Endothelial cell of umbilical vein (primary cell): ENCODE results near the gene SPTSSB. TPM values are rescaled to one million over a fixed set of nuclear protein-coding genes. Genes with fewer than 3 reads are reported as not detected.

Experiments
- BruUV-seq: library from RNA; stranded (reverse); fragments of 400-500 nt; replicated peaks from 2 replicates; lab custom pipeline; 2021; lab: Mats Ljungman, UMichigan
- CTCF ChIA-PET: fragments of 300-600, 350-600 bp; sonication (Branson Sonifier 250); formaldehyde crosslinking; loops from one replicate; lab custom pipeline; 2021; ENCODE audit warnings: antibody characterized with exemption, inconsistent platforms; lab: Charles Lee
- POLR2A ChIA-PET: fragments of 300-600, 350-600 bp; sonication (Branson Sonifier 250); formaldehyde crosslinking; loops from one replicate; lab custom pipeline; 2021; ENCODE audit warnings: antibody characterized with exemption, inconsistent platforms; lab: Charles Lee
- DNase-seq: peaks from one replicate; pipeline ENCODE4 v3.0.0-alpha.2; 2011; ENCODE audit warnings: low read depth, low spot score
- FAIRE-seq: peaks from 2 replicates; lab custom pipeline; 2011; peaks lifted over from hg19 to GRCh38; lab: Jason Lieb, UNC
- H2AFZ ChIP-seq: 2 replicates; pipeline ENCODE4 v1.6.0; 2012; ENCODE audit warnings: low read depth, low read length, control low read depth, inconsistent platforms
- H3K27ac ChIP-seq: 2 replicates; pipeline ENCODE4 v1.5.1; 2011; ENCODE audit warnings: low read depth, mild to moderate bottlenecking, control low read depth, low read length, moderate library complexity; ENCODE audit not compliant: insufficient read depth
- H3K27me3 ChIP-seq, 2 experiments: 2 replicates each; pipeline versions ENCODE4 v1.6.0 to v1.6.1; 2011; ENCODE audit warnings: low read length in 2 of 2, mixed read lengths in 1 of 2; ENCODE audit not compliant: control insufficient read depth in 2 of 2, insufficient read depth in 2 of 2
- H3K36me3 ChIP-seq, 2 experiments: 2 replicates in 1 of 2; 3 replicates in 1 of 2; pipeline ENCODE4 v1.5.1; 2011; ENCODE audit warnings: low read length in 2 of 2, mild to moderate bottlenecking in 1 of 2, moderate library complexity in 1 of 2; ENCODE audit not compliant: control insufficient read depth in 2 of 2, insufficient read depth in 2 of 2; ENCODE audit errors: extremely low read depth in 1 of 2
- H3K4me1 ChIP-seq: 3 replicates; pipeline ENCODE4 v1.5.1; 2011; ENCODE audit warnings: mild to moderate bottlenecking, low read length; ENCODE audit not compliant: control insufficient read depth, insufficient read depth; ENCODE audit errors: extremely low read depth
- H3K4me2 ChIP-seq: 2 replicates; pipeline ENCODE4 v1.6.1; 2011; ENCODE audit warnings: low read length, control low read depth, mixed read lengths; ENCODE audit not compliant: insufficient read depth
- H3K4me3 ChIP-seq, 3 experiments: fragments of 200-600 bp in 1 of 3; sonication (generic), shearing (Covaris generic) in 1 of 3; replicated peaks in 1 of 3; 2 replicates each; pipeline ENCODE4 v1.5.1; 2011 to 2016; ENCODE audit warnings: control low read depth in 3 of 3, low read length in 3 of 3, mild to moderate bottlenecking in 2 of 3, inconsistent platforms in 1 of 3, low read depth in 1 of 3, moderate library complexity in 1 of 3; ENCODE audit not compliant: insufficient read depth in 1 of 3
- H3K79me2 ChIP-seq: 2 replicates; pipeline ENCODE4 v1.6.0; 2012; ENCODE audit warnings: low read length, inconsistent platforms; ENCODE audit not compliant: control insufficient read depth, insufficient read depth
- H3K9ac ChIP-seq: replicated peaks from 2 replicates; pipeline ENCODE3; 2011; ENCODE audit warnings: low read length, control low read depth; ENCODE audit not compliant: insufficient read depth; ENCODE audit errors: extremely low read depth
- H3K9me1 ChIP-seq: replicated peaks from 3 replicates; pipeline ENCODE4 v1.6.0; 2011; ENCODE audit warnings: mild to moderate bottlenecking, low read length; ENCODE audit not compliant: control insufficient read depth, insufficient read depth; ENCODE audit errors: extremely low read depth
- H3K9me3 ChIP-seq: replicated peaks from 2 replicates; pipeline ENCODE4 v1.5.1; 2012; ENCODE audit warnings: low read length, inconsistent platforms; ENCODE audit not compliant: control insufficient read depth, insufficient read depth
- H4K20me1 ChIP-seq: replicated peaks from 2 replicates; pipeline ENCODE3; 2011; ENCODE audit warnings: mild to moderate bottlenecking, low read length; ENCODE audit not compliant: control insufficient read depth, insufficient read depth; ENCODE audit errors: extremely low read depth
- EZH2 ChIP-seq: IDR thresholded peaks from 2 replicates; pipeline ENCODE4 v1.6.1; 2012; ENCODE audit warnings: borderline replicate concordance, low read depth, mild to moderate bottlenecking, moderate library complexity, low read length, inconsistent platforms; ENCODE audit not compliant: severe bottlenecking
- FOS ChIP-seq: IDR thresholded peaks from 2 replicates; pipeline ENCODE4 v1.6.1; 2011; ENCODE audit warnings: mild to moderate bottlenecking, low read length, moderate library complexity, borderline replicate concordance; ENCODE audit not compliant: insufficient read depth
- GATA2 ChIP-seq: IDR thresholded peaks from 2 replicates; pipeline ENCODE4 v1.7.0; 2011; ENCODE audit warnings: low read depth, mild to moderate bottlenecking, moderate library complexity, mixed read lengths, low read length; ENCODE audit not compliant: insufficient read length, insufficient read depth
- JUN ChIP-seq: IDR thresholded peaks from 2 replicates; pipeline ENCODE4 v1.6.1; 2011; ENCODE audit warnings: borderline replicate concordance, low read depth; ENCODE audit not compliant: insufficient read length, insufficient read depth
- MYC ChIP-seq: IDR thresholded peaks from one replicate; pipeline ENCODE4 v1.6.1; 2011; ENCODE audit warnings: mild to moderate bottlenecking, low read depth, low read length
- POLR2A ChIP-seq: IDR thresholded peaks from 2 replicates; pipeline ENCODE4 v1.6.1; 2012; ENCODE audit warnings: low read depth, mild to moderate bottlenecking, control low read depth, low read length
- POLR2AphosphoS5 ChIP-seq: IDR thresholded peaks from 2 replicates; pipeline ENCODE4 v1.6.1; 2012; ENCODE audit warnings: low read depth, mild to moderate bottlenecking, control low read depth, low read length, moderate library complexity; ENCODE audit not compliant: insufficient read depth
- dilution Hi-C: fragments of 300-500 bp; cut with MboI; formaldehyde crosslinking; loops from one replicate; pipeline ENCODE4 v1.15.0; 2019; ENCODE audit warnings: low sequenced_read_pairs; ENCODE audit not compliant: extremely low pct_ligation_motif_present
- intact Hi-C: fragments of 100-400 bp; cut with micrococcal nuclease; formaldehyde crosslinking; loops from one replicate; pipeline ENCODE4 v1.10.0; 2022
- polyA plus RNA-seq, 4 experiments: library from polyadenylated mRNA; depleted of rRNA in 3 of 4; stranded (reverse) in 3 of 4; unstranded in 1 of 4; fragments of >200 nt; gene quantifications; 2 replicates each; pipeline versions ENCODE4 v1.2.1 to v1.2.3, GENCODE V29; 2011 to 2012; ENCODE audit warnings: missing spikeins in 1 of 4
- total RNA-seq: library from RNA; stranded (reverse); gene quantifications from 2 replicates; pipeline ENCODE4 v1.2.3, GENCODE V29; 2021
- TF ChIP-seq, protein P1 (sequence below), 2 donors: IDR thresholded peaks; 1 replicate in 1 of 2; 2 replicates in 1 of 2; pipeline ENCODE4 v1.5.1; 2011; ENCODE audit warnings: low read length in 2 of 2, mild to moderate bottlenecking in 2 of 2, moderate library complexity in 2 of 2, control low read depth in 1 of 2, inconsistent platforms in 1 of 2, low read depth in 1 of 2; ENCODE audit not compliant: insufficient read depth in 1 of 2; ENCODE audit errors: extremely low read depth in 1 of 2
- TF ChIP-seq, protein P2 (sequence below): IDR thresholded peaks from 2 replicates; pipeline ENCODE4 v1.6.1; 2011; ENCODE audit not compliant: insufficient read depth, insufficient read length

SPTSSB gene
- total and polyA plus RNA-seq, 2 donors (not counting 3 experiments of a cell fraction or from before 2014, with no cell fraction given): not detected

GRCh38 chr3:161342629-161343028 is 28.7 kb downstream of the SPTSSB start:
- H3K9me1 ChIP-seq: no peaks in the 10 kb centered on the region
- CTCF ChIA-PET: no interaction called here
- H3K36me3 ChIP-seq: no peaks in the 10 kb centered on the region
- FAIRE-seq: no peak
- POLR2A ChIA-PET: no interaction called here
- no peaks in the 10 kb centered on the region for H3K79me2 ChIP-seq
- intact Hi-C loops: no loop called here
- no peaks in the 10 kb centered on the region for H4K20me1 ChIP-seq
- no peaks in the 10 kb centered on the region for H3K4me1 ChIP-seq
- H3K27ac ChIP-seq: no peak overlapping the region
- H3K27me3 ChIP-seq: peaks cover 2 to 9% of the 10 kb centered on the region in 2 experiments
- dilution Hi-C loops: no loop called here
- no TSS peak for BruUV-seq
- no peak for DNase-seq
- no peak overlapping the region for H3K4me3 ChIP-seq
- no peak overlapping the region for H2AFZ ChIP-seq
- no peak overlapping the region for H3K9ac ChIP-seq
- H3K4me2 ChIP-seq: no peak overlapping the region
- H3K9me3 ChIP-seq: no peaks in the 10 kb centered on the region
- TF ChIP-seq EZH2 (no peak), FOS (no peak), POLR2A (no peak), POLR2AphosphoS5 (no peak), JUN (no peak), GATA2 (no peak), MYC (no peak)
- TF ChIP-seq, protein P1, sequence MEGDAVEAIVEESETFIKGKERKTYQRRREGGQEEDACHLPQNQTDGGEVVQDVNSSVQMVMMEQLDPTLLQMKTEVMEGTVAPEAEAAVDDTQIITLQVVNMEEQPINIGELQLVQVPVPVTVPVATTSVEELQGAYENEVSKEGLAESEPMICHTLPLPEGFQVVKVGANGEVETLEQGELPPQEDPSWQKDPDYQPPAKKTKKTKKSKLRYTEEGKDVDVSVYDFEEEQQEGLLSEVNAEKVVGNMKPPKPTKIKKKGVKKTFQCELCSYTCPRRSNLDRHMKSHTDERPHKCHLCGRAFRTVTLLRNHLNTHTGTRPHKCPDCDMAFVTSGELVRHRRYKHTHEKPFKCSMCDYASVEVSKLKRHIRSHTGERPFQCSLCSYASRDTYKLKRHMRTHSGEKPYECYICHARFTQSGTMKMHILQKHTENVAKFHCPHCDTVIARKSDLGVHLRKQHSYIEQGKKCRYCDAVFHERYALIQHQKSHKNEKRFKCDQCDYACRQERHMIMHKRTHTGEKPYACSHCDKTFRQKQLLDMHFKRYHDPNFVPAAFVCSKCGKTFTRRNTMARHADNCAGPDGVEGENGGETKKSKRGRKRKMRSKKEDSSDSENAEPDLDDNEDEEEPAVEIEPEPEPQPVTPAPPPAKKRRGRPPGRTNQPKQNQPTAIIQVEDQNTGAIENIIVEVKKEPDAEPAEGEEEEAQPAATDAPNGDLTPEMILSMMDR (IDR thresholded peaks at IDR 0.05; ENCODE audit: extremely low read depth in 1 of 2, insufficient read depth in 1 of 2, low read depth in 1 of 2, low read length in 2 of 2): no peak
- TF ChIP-seq, protein P2, sequence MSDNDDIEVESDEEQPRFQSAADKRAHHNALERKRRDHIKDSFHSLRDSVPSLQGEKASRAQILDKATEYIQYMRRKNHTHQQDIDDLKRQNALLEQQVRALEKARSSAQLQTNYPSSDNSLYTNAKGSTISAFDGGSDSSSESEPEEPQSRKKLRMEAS: no peak
